ENCODE results near the gene FGD5. TPM values are rescaled to one million over a fixed set of nuclear protein-coding genes. Genes with fewer than 3 reads are reported as not detected.
A peak's percentile ranks its signal among the peaks of the same experiment; 100 is the strongest.

The FGD5 gene
- total RNA-seq, 1 experiment from 2014 or later = 0.17 TPM

DNA sequence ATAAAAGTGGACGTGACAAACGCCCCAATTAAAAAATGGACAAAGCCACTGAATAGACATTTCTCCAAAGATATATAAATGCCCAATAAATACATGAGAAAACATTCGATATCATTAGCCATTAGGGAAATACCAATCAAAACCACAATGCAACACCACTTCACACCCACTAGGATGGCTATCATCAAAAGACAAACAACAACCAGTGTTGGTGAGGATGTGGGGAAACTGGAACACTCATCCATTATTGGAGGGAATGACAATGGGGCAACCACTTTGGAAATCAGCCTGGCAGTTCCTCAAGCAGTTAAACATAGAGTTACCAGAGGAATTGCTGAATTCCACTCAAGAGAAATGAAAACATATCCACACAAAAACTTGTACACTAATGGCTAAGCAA lies 32.4 kb upstream of the FGD5 start:
- no peak for DNase-seq (ENCODE audit: extremely low read depth, low read depth)

DNA sequence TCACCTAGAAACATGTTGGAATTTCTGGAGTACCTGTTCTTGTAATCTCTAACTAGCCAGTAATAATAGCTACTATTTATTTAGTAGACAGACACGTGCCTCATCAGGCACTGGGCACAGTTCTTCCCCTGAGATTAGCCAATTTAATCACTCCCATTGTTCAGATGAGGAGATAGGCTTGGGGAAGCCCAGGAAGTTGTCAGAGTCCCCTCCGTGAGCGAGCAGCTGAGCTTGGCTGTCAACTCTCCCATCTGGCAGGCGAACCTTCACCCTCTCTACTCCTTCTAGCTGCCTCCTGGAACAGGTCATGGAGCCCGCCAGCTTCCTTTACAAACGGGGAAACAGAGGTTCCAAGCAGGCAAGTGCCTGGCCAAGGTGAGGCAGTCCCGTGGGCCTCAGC lies 31.1 kb upstream of the FGD5 start:
- no peak for DNase-seq (ENCODE audit: extremely low read depth, low read depth)

DNA sequence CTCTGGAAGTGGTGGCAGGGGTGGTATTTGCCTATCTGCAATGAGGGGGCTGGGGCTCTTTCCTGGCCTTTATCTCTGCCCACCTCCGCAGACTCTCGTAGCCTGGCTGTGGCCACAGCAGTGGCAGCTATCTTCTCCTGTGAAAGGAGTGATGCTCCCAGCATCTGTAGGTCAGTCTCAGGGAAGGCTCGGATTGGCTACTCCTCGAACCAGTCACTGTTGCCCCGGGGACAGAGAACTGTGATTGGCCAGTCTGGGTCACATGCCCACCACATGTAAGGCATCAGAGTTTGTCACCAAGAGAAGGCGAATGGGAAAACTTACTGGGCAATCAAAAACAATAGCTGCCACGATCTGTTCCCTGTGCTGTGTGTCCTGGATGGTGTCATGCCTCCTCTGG lies 30.1 kb upstream of the FGD5 start:
- DNase-seq (ENCODE audit: extremely low read depth, low read depth) = no peak

DNA sequence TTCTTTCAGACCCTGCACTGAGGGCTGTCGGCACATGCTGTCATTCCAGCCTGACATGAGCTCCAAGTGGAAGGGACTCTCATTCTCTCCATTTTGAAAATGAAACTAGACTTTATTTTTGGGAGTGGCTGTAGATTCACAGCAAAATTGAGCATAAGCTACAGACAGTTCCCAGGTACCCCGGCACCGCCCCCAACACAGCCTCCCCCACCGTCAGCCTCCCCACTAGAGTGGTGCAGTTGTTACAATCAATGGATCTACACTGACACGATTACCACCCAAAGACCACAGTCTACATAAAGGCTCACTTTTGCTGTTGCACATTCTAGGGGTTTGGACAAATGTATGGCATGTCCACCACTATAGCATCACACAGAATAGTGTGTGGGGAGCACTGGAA lies 29.5 kb upstream of the FGD5 start:
- no peak for DNase-seq (ENCODE audit: extremely low read depth, low read depth)

DNA sequence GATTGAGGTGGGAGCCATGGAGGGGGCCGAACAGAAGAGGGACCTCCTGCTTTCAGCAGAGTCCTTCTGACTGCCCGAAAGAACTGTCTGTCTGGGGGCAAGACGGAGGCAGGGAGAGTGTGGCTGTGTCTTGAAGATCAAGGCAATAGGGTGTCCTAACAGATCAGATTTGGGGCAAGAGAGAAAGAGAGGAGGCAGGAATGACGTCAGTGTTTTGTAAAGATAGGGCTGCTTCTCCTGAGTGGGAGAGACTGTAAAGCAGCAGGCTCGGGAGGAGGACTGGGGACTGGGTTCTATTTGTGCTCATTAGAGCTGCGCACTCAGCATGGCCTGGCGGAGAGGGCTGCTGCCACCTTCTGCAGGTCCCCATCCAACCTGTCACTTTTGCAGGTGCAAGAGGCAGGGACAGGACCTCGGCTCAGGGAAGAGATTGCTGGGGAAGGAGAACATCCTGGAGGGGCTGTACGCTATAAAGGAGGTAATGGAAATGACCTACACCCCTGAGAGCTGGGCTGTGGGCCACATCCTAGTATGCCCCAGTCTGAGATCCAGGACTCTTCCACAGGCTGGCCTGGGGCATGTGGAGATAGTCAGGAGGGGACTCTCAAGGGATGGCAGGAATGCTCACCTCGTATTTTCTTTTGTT lies 29.0 kb upstream of the FGD5 start:
- no peak for DNase-seq (ENCODE audit: extremely low read depth, low read depth)

DNA sequence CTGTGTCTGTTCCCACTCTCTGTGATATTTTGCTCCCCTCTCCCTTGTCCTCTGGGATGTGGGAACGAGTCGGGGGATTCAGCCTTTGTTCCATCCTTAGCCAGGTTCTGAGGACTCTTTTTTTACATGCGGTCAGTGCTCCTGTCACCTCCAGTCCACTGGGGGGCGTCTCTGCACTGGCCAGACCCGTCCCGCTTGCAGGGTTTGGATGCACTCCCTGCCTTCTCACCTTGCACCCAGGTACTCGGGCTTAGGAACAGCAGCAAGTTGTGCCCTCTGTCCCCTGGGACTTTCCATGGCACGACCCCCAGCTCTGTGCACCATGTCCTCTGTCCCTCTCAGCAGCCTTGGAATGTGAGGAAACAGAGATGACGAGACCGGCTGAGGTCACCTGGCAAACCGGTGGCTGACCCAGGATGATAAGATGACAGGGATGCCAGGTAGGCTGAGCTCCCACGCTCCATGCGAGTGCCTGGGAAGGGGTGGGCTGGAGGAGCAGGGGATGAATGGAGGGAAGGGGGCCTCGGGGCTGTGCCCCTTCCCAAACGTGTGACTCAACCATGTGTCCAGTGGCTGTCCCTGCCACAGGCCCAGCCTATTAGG lies 27.3 kb upstream of the FGD5 start:
- DNase-seq (ENCODE audit: extremely low read depth, low read depth) = peak; percentile 37

DNA sequence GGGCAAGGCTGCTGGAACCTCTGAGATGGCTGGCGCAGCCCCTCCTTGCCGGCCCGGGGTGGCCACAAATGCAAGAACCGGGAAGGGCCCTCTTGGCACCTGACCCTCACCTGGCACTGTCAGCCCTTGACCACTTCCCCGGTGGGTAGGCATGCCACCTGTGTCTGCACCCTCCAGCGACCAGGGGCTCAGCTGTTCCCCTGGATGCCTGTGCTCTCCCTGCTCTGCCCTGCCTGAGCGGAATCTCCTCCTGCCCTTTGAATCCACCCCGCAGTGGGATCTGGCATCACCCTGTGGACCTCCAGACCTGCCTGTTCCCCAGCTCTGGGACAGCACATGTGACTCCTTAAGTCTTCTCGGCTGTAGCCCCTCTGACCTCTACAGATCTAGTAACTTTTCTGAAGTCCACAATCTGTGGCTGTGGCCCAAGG lies 26.1 kb upstream of the FGD5 start:
- DNase-seq (ENCODE audit: extremely low read depth, low read depth) = no peak

DNA sequence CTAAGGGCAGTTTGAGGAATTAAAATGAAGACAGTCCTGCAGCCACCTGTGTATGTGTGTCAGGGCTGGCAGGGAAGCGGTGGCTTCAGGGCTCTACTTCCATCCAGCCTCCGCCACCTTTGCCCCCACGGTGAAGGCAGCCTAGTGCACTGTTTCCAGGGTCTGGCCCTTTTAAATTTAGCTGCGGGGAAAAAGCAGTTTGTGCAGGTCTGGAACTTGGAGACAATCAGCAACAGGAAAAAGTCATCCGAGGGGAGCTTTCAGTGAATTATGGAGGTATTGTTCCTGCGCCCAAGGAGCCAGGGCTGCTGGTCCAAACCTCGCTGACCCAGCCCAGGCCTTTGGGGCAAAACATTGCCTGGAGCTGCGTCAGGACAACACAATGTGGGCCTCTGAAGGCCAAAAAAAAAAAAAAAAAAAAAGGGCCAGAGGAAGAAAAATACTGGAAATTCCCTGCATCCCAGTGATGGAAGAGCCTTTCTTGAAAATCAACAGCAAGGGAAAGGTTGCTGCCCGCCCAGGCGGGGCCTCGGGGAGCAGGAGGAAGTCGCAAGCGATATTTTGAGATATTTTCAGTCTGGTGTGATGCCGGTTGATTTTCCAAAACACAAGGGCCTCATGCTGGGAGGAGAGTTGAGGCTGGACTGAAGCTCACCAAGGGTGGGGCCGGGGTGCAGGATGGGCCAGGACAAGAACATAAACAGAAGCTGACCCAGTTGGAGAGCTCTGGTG lies 25.5 kb upstream of the FGD5 start:
- no peak for DNase-seq (ENCODE audit: extremely low read depth, low read depth)

DNA sequence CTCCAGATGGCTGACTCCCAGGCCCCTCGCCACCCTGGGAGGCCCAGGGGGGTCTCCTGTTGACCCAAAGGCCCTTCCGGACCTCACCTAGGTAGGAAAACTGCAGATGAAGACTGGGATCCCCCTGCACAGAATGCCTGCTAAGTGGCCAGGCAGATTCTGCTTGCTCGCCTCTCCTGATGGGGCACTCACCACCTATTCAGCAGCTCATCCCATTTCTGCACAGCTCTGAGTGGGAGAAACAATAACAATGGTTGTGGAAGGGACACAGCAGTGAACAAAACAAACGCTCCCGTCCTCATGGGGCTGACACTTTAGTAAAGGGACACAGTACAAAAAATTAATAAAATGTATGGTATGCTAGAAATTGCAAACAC lies 24.9 kb upstream of the FGD5 start:
- no peak for DNase-seq (ENCODE audit: extremely low read depth, low read depth)

DNA sequence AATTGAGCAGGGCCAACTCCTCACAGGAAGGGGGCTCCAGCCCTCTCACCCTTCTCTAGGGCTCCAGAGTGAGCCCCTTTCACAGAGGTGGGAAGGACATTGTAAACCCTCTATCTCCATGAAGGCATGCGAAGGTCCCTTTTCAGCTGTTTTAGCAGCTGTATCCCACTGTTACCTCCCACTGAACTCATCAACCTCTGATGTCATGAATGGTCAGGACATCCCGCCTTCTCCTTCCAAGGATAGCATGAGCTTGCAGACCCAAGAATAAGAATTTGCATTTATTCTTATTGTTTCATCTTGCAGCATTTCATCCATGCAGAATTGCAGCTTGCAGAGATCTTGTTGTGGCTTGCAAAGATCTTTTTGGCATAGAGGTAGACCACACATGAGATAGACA lies 24.3 kb upstream of the FGD5 start:
- no peak for DNase-seq (ENCODE audit: extremely low read depth, low read depth)

DNA sequence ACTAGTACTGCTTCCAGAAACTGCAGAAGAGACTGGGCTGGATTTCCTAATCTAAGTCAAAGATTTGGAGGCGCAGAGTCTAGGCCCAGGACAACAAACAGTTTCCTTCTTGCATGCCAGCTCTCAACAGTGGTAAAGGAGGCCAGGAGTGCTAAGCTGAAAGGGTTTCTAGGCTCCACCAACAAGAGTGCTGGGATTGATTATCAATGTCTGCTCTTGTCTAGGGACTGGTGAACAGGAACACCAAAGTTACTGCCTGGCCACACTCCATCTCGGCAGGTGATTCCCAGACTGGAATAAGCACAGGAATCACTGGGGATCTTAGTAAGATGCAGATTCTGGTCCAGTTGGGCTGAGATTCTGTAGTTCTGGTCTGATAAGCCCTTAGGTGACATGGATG lies 22.8 kb upstream of the FGD5 start:
- no peak for DNase-seq (ENCODE audit: extremely low read depth, low read depth)

DNA sequence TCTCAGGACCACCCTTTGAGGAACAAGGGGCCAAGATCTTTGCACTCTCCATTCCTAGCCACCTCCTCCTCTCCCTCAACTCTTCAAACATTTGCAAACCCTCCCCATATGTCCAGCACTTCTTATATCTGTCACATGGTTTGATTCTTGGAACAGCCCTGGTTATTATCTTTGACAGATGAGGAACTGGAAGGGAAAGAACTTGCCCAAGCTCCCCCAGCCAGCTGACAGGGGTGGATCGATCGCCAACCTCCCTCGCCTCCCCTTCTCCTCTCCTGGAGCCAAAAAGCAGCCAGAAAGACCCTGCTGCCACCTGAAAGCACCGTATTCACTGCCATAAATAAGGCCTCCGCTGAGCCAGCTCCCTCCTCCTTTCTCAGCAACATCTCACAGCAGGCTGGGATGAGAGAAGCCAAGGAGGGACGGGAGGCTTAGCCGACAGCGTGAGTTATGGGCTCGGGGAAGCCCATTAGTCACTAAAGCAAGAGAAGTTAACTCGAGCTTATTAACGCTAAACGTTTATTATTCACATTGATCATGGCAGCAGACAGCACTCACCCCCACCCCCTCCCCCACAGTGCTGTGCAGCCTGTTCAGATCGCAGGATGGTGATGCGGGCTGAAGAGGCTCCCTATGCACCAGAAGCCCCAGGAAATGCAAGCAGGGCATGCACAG lies 22.2 kb upstream of the FGD5 start:
- DNase-seq (ENCODE audit: extremely low read depth, low read depth) = no peak

DNA sequence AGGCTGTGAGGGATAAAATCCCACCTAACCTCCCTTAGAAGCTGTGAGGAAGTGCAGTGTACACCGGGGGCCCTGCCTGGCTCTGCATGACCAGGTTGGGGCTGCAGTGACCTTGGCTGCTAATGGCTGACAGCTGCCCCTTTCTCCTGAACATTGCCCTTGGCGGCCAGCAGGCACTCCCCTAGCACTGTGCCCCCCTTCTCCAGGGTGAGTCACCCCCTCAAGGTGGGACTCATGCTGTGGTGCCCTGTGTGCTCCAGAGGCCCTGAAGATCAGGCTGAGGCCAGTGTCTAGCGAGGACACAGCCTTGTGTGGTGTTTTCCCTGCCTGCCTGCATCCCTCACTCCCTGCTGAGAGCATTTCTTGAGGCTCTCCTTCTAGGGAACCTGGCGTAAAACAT lies 21.0 kb upstream of the FGD5 start:
- DNase-seq (ENCODE audit: extremely low read depth, low read depth) = no peak

DNA sequence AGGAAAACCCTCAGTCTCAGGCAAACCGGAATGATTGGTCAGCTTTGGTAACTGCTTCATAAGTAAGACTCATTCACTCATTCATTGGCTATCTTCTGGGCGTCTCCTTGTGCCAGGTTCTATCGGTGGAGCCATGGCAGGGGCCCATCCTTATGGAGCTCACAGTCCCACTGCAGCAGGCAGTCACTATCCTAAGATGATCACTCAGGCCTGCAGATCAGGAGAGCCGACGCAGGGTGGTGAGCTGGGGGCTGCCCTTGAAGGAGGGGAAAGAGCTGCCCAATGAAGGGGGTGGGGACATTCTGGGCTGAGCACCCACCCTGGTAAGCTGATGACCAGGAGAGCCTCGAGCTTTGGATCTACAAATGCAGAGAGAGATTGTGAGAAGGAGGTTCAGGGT lies 20.5 kb upstream of the FGD5 start:
- no peak for DNase-seq (ENCODE audit: extremely low read depth, low read depth)

DNA sequence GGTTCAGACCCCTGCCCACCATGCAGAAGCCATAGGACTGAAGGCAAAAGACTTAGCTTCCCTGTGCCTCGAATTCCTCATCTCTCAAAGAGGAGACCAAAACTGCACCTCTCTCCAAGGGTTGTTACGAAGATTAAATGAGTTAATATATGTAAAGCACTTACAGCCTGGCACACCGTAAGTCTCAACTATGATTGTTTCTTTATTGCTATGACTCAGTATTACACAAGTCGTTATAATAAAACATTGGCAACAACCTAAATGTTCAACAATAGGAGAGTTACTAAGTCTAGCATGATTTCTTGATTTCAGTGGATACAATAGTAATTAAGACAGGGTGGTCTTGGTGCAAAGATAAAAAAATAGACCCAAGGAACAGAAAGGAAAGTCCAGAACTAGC lies 19.6 kb upstream of the FGD5 start:
- no peak for DNase-seq (ENCODE audit: extremely low read depth, low read depth)

DNA sequence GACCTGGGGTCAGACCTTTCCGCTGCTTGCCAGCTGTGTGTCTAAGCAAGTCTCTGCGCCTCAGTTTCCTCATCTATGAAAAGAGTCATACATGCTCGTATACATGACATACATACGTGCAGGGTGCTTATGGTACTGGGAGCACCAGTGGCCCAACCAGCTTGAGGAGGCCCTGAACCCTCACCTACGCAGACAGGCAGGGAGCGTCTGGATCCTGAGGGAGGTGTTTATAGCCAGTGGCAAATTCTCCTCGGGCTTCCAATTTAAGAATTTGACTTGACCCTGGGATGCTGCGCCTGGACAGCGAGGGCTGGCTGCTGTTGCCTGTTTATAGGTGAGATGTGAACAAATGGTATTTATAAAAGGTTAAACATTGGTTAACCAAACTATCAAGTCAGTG lies 17.7 kb upstream of the FGD5 start:
- DNase-seq (ENCODE audit: extremely low read depth, low read depth) = no peak

DNA sequence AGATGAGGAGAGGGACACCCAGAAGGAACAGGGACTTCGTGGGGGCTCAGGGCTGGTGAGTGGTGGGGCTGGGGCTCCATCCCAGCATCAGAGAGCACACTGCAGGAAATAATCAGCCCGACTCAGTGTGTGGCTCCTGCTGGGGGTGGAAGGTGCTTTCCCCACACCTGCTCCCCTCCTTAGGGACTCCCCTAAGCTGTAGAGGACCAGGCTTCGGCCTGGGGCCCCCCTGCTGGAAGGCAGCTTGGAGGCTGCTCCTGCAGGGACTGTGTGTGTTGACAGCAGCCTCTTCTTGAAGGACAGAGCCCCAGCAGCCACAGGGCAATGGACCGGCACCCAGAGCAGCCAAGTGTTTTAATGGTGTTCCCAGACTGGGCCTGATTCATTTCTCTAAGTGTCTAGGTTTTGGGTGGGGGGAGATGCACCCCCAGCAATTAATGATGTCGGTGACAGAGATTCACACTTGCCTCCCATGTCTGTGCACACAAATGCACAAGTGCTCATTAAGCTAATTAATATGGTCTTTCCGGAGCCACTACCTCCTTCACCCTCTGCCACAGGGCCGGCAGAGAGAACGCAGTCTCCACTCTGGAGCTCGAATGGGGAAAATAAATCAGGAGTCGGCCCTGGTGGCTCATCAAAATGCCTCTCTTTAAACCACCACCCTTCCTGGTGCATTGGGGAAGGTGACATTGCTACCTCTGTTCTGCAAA lies 16.9 kb upstream of the FGD5 start:
- no peak for DNase-seq (ENCODE audit: extremely low read depth, low read depth)

DNA sequence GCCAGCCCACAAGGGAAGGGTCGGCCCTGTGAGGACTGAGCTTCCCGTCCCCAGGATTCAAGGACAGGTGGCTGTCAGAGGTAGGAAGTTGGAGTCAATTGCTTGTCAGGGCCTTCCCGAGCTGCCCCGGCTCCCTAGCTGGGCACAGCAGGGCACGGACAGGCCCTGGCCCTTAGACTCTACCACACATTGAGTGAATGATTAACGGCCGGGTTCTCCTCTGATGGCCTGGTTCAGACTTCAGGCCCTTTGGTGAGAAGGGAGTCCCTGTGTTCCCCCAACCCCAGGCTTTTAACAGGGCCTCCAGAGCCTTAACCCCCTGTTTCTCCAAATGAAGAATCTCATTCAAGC lies 16.4 kb upstream of the FGD5 start:
- DNase-seq (ENCODE audit: extremely low read depth, low read depth) = no peak

DNA sequence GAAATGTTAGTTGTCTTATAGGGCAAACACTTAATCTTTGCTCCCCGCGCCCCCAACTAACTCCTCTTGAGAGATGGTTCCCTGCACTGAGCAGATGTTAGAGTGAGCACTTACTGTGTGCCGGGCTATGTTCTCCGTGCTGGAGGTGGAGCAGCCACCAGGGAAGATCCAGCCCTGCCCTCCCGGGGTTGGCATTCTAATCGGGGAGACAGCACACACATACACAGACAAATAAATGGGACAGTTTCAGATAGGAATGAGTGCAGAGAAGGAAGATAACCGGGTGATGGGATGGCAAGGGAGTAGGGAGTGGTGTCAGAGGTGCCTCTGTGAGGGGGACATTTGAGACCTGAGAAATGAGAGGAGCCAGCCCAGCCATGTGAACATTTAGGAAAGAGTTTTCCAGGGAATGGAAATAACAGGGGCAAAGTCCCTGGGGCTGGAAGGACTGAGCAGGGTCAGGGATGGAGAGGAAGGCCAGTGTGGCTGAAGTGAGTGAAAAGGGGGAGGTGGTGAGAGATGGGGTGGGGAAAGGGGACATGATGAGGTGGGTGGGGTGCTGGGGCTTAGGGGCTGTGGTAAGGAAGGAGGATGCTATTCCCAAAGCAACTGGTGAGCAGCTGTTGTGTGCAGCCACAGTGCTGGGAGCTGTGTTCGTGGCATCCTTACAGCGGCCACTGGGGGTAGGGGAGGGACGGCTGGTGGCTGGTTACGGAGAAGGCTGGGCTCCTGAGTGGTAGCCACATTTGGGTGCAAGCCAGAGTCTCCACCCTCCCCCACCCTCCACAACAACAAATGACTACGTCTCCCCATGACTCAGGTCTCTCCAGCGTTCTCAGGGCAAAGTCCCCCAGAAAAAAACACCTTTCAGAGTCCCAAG lies 15.4 kb upstream of the FGD5 start:
- no peak for DNase-seq (ENCODE audit: extremely low read depth, low read depth)

Measured in NCI-H460 (cell line).